ENCODE data around the gene DPP6.
"Not testable (repeated sequence)": the region's sequence is repeated elsewhere in the genome, so short reads cannot be mapped to it uniquely, and the experiment has no call there.

- TF ChIP-seq CTCF, EP300 (IDR thresholded peaks at IDR 0.05): not testable (repeated sequence)
Observed at GRCh38 chr7:154054664-154055063, 2.5 kb downstream of the DPP6 start.

Data from tibial nerve (tissue), 4 donors.